AG04449 (cell line): ENCODE results near the gene ARHGAP15.
A peak's percentile ranks its signal among the peaks of the same experiment; 100 is the strongest.

Experiments
- CTCF ChIA-PET: fragments of 350-600 bp; formaldehyde crosslinking; extraction: SDS; loops from one replicate; lab custom pipeline; 2021; ENCODE audit warnings: antibody characterized with exemption; lab: Yijun Ruan, JAX
- POLR2A ChIA-PET: fragments of 400-600, 350-600 bp; formaldehyde crosslinking; extraction: SDS; loops from one replicate; lab custom pipeline; 2020; ENCODE audit warnings: antibody characterized with exemption, inconsistent platforms; lab: Yijun Ruan, JAX
- DNase-seq: peaks from one replicate; pipeline ENCODE4 v3.0.0-alpha.2; 2010; ENCODE audit warnings: low read depth, low spot score
- H3K4me3 ChIP-seq: 2 replicates; pipeline ENCODE4 v1.5.1; 2011; ENCODE audit warnings: low read depth, mild to moderate bottlenecking, control low read depth, low read length
- CTCF ChIP-seq: IDR thresholded peaks from one replicate; pipeline ENCODE4 v1.5.1; 2011; ENCODE audit warnings: mild to moderate bottlenecking, moderate library complexity, low read length, control low read depth, inconsistent platforms; ENCODE audit not compliant: insufficient read depth; ENCODE audit errors: missing control alignments

ARHGAP15 gene

GRCh38 chr2:143801561-143801960 is 672.3 kb downstream of the ARHGAP15 start:
- ChIA-PET CTCF (no interaction called here), POLR2A (no interaction called here)
- no peak for DNase-seq
- H3K4me3 ChIP-seq, result no peak overlapping the region
- TF ChIP-seq CTCF, result no peak

GRCh38 chr2:143802242-143802641 is 673.0 kb downstream of the ARHGAP15 start:
- peak; percentile 31 for DNase-seq
- ChIA-PET POLR2A (no interaction called here), CTCF (no interaction called here)
- no peak for TF ChIP-seq CTCF
- no peak overlapping the region for H3K4me3 ChIP-seq

GRCh38 chr2:143802871-143803650 is 673.8 kb downstream of the ARHGAP15 start:
- CTCF ChIA-PET, result interaction anchor here (0.8 kb wide), 1 partner anchor 649 kb away, joined by 3 read pairs; no protein-coding TSS in a partner anchor
- H3K4me3 ChIP-seq, result no peak overlapping the region

GRCh38 chr2:143803936-143804335 is 674.7 kb downstream of the ARHGAP15 start:
- no peak for DNase-seq
- ChIA-PET POLR2A (no interaction called here), CTCF (interaction anchor here (0.8 kb wide), 1 partner anchor 648 kb away, joined by 3 read pairs; no protein-coding TSS in a partner anchor)
- no peak overlapping the region for H3K4me3 ChIP-seq
- no peak for TF ChIP-seq CTCF

More at GRCh38 chr2:143802871-143803650, 673.8 kb downstream of the ARHGAP15 start:
- no peak for DNase-seq
- POLR2A ChIA-PET, result interaction anchor here (0.5 kb wide), 1 partner anchor 10 kb away, joined by 3 read pairs; no protein-coding TSS in a partner anchor
- TF ChIP-seq CTCF, result no peak

- no peak for DNase-seq
- POLR2A ChIA-PET, result no interaction called here
- CTCF ChIA-PET, result no interaction called here
- H3K4me3 ChIP-seq, result no peak overlapping the region
- no peak for TF ChIP-seq CTCF
These were observed 676.4 kb downstream of the ARHGAP15 start for GRCh38 chr2:143805666-143806065.

- TF ChIP-seq CTCF, result no peak
- ChIA-PET CTCF (no interaction called here), POLR2A (no interaction called here)
- H3K4me3 ChIP-seq, result no peak overlapping the region
- no peak for DNase-seq
These were observed 678.0 kb downstream of the ARHGAP15 start for GRCh38 chr2:143807192-143807591.
